Measurements from ENCODE around the gene GABBR2. TPM values are rescaled to one million over a fixed set of nuclear protein-coding genes. Genes with fewer than 3 reads are reported as not detected.

The GABBR2 gene
- polyA plus RNA-seq, 1 of the 3 experiments (the other 2 are of a cell fraction) = not detected

GRCh38 chr9:98555651-98556465 lies 152.9 kb downstream of the GABBR2 start:
- no peak overlapping the region for H2AFZ ChIP-seq (ENCODE audit: low read depth)
- H3K36me3 ChIP-seq (replicated peaks in 1 of 2; ENCODE audit: control insufficient read depth in 1 of 2, insufficient read depth in 2 of 2, low read length in 1 of 2) = no peaks in the 10 kb centered on the region
- WGBS (ENCODE audit: low lambda C conversion rate) = 55% methylated on average over 9 of the region's 10 CpGs
- H3K9me2 ChIP-seq = no peaks in the 10 kb centered on the region
- H3K79me2 ChIP-seq (ENCODE audit: insufficient read depth) = no peaks in the 10 kb centered on the region
- no peaks in the 10 kb centered on the region for H3F3A ChIP-seq (replicated peaks; ENCODE audit: insufficient read depth)
- ChIA-PET POLR2A (no interaction called here), CTCF (interaction anchor here (0.8 kb wide), 1 partner anchor 220 kb away, joined by 3 read pairs; no protein-coding TSS in a partner anchor)
- H3K4me1 ChIP-seq (ENCODE audit: control insufficient read depth in 1 of 2, insufficient read depth in 2 of 2, low read depth in 1 of 2, low read length in 1 of 2) = no peaks in the 10 kb centered on the region
- TF ChIP-seq NFIC (IDR thresholded peaks at IDR 0.05; ENCODE audit: borderline replicate concordance) = no peak
- TF ChIP-seq RCOR1 (IDR thresholded peaks at IDR 0.05; ENCODE audit: low read length) = no peak
- TF ChIP-seq MAX (IDR thresholded peaks at IDR 0.05; ENCODE audit: low read depth) = no peak
- no peak for TF ChIP-seq FOXJ3 (CRISPR knock-in tag; IDR thresholded peaks at IDR 0.05)
- TF ChIP-seq JUND (IDR thresholded peaks at IDR 0.05) = no peak
- no peak for TF ChIP-seq IRF3 (IDR thresholded peaks at IDR 0.05; ENCODE audit: low read depth, low read length)
- no peak for TF ChIP-seq CHD2 (IDR thresholded peaks at IDR 0.05; ENCODE audit: low read length, partially characterized antibody)
- no peak for TF ChIP-seq MXI1 (IDR thresholded peaks at IDR 0.05; ENCODE audit: low read depth, low read length)
- TF ChIP-seq ZBTB33 (IDR thresholded peaks at IDR 0.05; ENCODE audit: borderline replicate concordance, low read depth) = no peak
- TF ChIP-seq REST (IDR thresholded peaks at IDR 0.05; ENCODE audit: low read depth, low read length) = no peak
- TF ChIP-seq RXRA (IDR thresholded peaks at IDR 0.05; ENCODE audit: borderline replicate concordance, low read depth) = no peak
- TF ChIP-seq FOXM1 (IDR thresholded peaks at IDR 0.05; ENCODE audit: low read depth) = no peak
- no peak for TF ChIP-seq EZH2phosphoT487 (IDR thresholded peaks at IDR 0.05; ENCODE audit: borderline replicate concordance, low read depth)
- TF ChIP-seq FOSL2 (IDR thresholded peaks at IDR 0.05; ENCODE audit: borderline replicate concordance, low read depth) = no peak
- no peak for TF ChIP-seq EP300 (IDR thresholded peaks at IDR 0.05; ENCODE audit: borderline replicate concordance in 1 of 2, low read depth in 1 of 2, low read length in 1 of 2)
- no peak for TF ChIP-seq RAD21 (IDR thresholded peaks at IDR 0.05; ENCODE audit: low read length)
- no peak for TF ChIP-seq TAF1 (IDR thresholded peaks at IDR 0.05; ENCODE audit: borderline replicate concordance, low read depth, low read length)
- no peak for TF ChIP-seq SIN3A (IDR thresholded peaks at IDR 0.05; ENCODE audit: borderline replicate concordance, low read depth, low read length)
- no peaks in the 10 kb centered on the region for H4K20me1 ChIP-seq (ENCODE audit: insufficient read depth)
- no peak overlapping the region for H3K4me2 ChIP-seq
- peaks cover 5% of the 10 kb centered on the region; the same call in 1 of the 2 replicates for H3K27me3 ChIP-seq (ENCODE audit: insufficient read depth)
- no peaks in the 10 kb centered on the region for H3K9me3 ChIP-seq
- no peak overlapping the region for H3K27ac ChIP-seq (ENCODE audit: low read depth in 2 of 2, low read length in 1 of 2)
- H3K9ac ChIP-seq = no peak overlapping the region
- H3K4me3 ChIP-seq (ENCODE audit: low read depth in 2 of 2, low read length in 1 of 2) = no peak overlapping the region
- DNase-seq = no peak
